ENCODE data around the gene PRKACG.
"Not testable (repeated sequence)": the region's sequence is repeated elsewhere in the genome, so short reads cannot be mapped to it uniquely, and the experiment has no call there.

PRKACG gene

DNA sequence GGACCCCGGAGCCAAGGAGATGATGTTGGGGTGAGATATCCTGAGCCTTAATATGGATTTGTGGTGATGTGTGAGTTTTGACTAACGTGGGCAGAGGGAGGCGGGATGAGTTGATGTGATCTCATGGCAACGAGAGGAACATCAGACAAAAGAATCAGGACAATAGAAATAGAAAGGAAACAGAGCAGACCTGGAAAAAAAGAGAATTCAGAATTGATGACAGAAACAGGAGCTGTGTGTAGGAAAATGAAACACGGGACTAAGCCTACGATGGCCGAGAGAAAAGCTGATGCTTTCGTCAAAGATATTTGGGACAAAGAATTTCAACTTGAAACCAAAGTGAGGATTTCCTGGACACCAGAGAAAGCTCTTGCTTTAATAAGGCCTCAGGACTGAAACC, 10.9 kb downstream of the PRKACG start:
- H3K9ac ChIP-seq (ENCODE audit: low read depth, low read length), result no peak overlapping the region
- H3K4me3 ChIP-seq (ENCODE audit: low read depth, low read length), result no peak overlapping the region
- peaks cover 15% of the 10 kb centered on the region for H3K4me1 ChIP-seq (ENCODE audit: control insufficient read depth, insufficient read depth, low read length)
- H3K36me3 ChIP-seq (ENCODE audit: control insufficient read depth, insufficient read depth, low read length), result no peaks in the 10 kb centered on the region
- no peaks in the 10 kb centered on the region for H3K27me3 ChIP-seq (ENCODE audit: control insufficient read depth, insufficient read depth, low read length)
- H3K27ac ChIP-seq (ENCODE audit: low read depth, low read length), result no peak overlapping the region
- no peaks in the 10 kb centered on the region for H3K9me3 ChIP-seq (ENCODE audit: control insufficient read depth, insufficient read depth, low read length)

DNA sequence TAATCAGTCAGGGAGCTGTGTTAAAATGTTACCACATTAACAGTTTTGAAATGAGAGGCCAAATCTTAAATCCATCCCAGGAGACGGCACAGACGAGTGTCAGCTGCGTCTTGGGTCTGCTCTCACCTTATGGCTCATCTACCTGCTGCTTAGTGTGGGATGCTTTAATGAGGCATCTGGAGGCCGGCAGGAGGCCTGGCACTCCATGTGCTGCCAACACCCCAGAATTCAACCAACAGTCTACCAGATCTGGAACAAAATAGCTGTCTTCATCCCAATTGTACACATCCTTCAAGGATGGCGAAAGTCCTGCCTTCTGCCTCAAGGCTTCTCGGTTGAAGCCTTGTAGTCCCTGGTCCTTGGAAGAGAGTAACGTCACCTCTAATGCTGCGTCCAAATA, 12.0 kb downstream of the PRKACG start:
- peaks cover 25% of the 10 kb centered on the region for H3K4me1 ChIP-seq (ENCODE audit: control insufficient read depth, insufficient read depth, low read length)
- H3K36me3 ChIP-seq (ENCODE audit: control insufficient read depth, insufficient read depth, low read length), result no peaks in the 10 kb centered on the region
- H3K27me3 ChIP-seq (ENCODE audit: control insufficient read depth, insufficient read depth, low read length), result no peaks in the 10 kb centered on the region
- H3K9ac ChIP-seq (ENCODE audit: low read depth, low read length), result no peak overlapping the region
- no peaks in the 10 kb centered on the region for H3K9me3 ChIP-seq (ENCODE audit: control insufficient read depth, insufficient read depth, low read length)
- no peak overlapping the region for H3K27ac ChIP-seq (ENCODE audit: low read depth, low read length)
- no peak overlapping the region for H3K4me3 ChIP-seq (ENCODE audit: low read depth, low read length)

DNA sequence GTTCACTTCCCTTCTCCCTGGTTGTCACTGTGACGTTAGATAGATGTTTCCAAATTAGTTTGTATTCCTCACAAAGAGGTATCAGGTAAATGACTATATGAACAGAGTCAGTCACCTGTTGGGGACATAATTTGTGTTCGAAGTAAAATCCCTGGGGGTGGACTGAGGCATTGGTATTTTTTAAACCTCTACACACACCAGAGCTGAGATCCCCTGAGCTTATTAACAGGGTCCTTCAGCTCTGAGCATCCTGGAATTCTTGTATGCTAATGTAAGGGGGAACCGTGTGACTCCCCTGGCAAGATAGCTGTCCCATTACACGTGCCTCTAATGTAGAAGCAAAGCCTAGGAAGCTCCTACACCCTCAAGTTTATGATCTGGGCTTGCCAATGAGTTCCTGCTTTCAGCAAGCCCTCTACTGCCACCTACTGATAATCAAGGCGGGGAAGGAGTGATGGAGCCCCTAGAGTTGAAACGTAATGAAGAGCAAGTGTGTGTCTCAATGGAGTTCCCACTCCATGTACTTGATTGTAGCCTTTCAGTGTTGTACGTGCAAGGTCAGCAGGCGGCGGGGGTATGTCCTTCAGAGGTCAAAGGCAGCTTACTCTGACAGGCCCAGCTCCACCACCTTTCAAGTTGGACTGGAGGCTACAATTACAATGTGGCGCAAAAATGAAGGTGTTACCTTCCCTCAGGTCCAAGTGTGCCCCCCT, 14.4 kb downstream of the PRKACG start:
- no peaks in the 10 kb centered on the region for H3K9me3 ChIP-seq (ENCODE audit: control insufficient read depth, insufficient read depth, low read length)

DNA sequence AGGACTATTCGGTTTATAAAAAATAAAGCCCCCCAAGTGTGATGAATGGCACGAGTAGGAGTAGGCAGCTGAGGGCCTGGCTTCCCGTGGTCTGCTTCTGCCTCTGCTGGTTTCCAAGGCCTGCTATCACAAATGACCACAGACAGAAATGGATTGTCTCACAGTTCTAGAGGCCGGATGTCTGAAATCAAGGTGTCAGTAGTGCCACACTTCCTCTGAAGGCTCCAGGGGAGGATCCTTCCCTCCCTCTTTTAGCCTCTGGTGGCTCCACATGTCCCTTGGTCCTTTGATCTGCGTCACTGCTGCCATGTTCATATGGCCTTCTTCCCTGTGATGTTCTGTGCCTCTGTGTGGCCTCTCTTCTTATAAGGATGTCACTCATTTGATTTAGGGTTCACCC, 15.1 kb downstream of the PRKACG start:
- peaks cover 26% of the 10 kb centered on the region for H3K4me1 ChIP-seq (ENCODE audit: control insufficient read depth, insufficient read depth, low read length)
- no peak overlapping the region for H3K4me3 ChIP-seq (ENCODE audit: low read depth, low read length)
- H3K27ac ChIP-seq (ENCODE audit: low read depth, low read length), result no peak overlapping the region
- no peak overlapping the region for H3K9ac ChIP-seq (ENCODE audit: low read depth, low read length)
- no peaks in the 10 kb centered on the region for H3K27me3 ChIP-seq (ENCODE audit: control insufficient read depth, insufficient read depth, low read length)
- no peaks in the 10 kb centered on the region for H3K9me3 ChIP-seq (ENCODE audit: control insufficient read depth, insufficient read depth, low read length)
- no peaks in the 10 kb centered on the region for H3K36me3 ChIP-seq (ENCODE audit: control insufficient read depth, insufficient read depth, low read length)

More for the DNA sequence above, 14.4 kb downstream of the PRKACG start:
- Histone ChIP-seq H3K27me3 (ENCODE audit: control insufficient read depth, insufficient read depth, low read length) (no peaks in the 10 kb centered on the region), H3K4me3 (ENCODE audit: low read depth, low read length) (no peak overlapping the region), H3K36me3 (ENCODE audit: control insufficient read depth, insufficient read depth, low read length) (no peaks in the 10 kb centered on the region), H3K27ac (ENCODE audit: low read depth, low read length) (no peak overlapping the region), H3K4me1 (ENCODE audit: control insufficient read depth, insufficient read depth, low read length) (peaks cover 26% of the 10 kb centered on the region), H3K9ac (ENCODE audit: low read depth, low read length) (no peak overlapping the region)

DNA sequence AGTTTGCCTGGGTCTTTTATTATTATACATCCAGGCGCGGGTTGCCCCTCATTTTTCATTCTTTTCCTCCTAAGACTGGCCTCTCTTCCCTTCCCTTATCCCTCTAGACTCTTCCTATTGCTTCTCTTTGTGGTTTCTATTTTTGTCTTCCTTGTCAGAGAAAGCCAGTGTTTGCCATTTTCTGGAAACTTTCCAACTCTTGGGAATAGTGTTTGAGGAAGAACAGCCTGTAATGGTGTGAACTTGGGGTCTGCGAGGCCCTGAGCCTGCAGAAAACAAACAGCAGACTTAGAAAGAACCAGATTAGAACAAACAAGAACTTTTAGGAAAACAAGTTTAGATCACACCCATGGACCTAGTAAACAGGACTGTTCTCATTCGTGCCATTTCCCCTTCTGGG, 15.5 kb downstream of the PRKACG start:
- Histone ChIP-seq H3K4me1 (ENCODE audit: control insufficient read depth, insufficient read depth, low read length) (peaks cover 26% of the 10 kb centered on the region), H3K4me3 (ENCODE audit: low read depth, low read length) (no peak overlapping the region), H3K9ac (ENCODE audit: low read depth, low read length) (no peak overlapping the region), H3K36me3 (ENCODE audit: control insufficient read depth, insufficient read depth, low read length) (no peaks in the 10 kb centered on the region), H3K27me3 (ENCODE audit: control insufficient read depth, insufficient read depth, low read length) (no peaks in the 10 kb centered on the region), H3K27ac (ENCODE audit: low read depth, low read length) (no peak overlapping the region), H3K9me3 (ENCODE audit: control insufficient read depth, insufficient read depth, low read length) (no peaks in the 10 kb centered on the region)

DNA sequence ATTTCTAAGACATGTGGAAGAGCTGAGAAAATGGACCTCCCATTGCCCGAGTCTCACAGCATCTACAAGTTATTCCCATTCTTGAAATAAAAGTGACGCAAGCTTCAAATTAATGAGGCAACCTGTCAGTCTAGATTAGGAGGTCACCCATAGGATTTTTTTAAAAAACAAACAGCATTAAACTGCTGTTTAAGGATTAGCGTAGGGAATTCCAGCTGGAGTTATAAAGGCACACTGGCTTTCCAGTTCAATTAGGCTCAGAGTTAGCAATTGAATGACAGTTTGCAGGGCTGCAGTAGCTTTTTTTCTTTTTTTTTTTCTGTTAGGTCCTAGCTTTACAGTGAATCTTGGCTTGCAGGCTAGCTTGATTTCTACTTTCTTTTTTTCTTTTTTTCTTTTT, 16.2 kb downstream of the PRKACG start:
- peaks cover 26% of the 10 kb centered on the region for H3K4me1 ChIP-seq (ENCODE audit: control insufficient read depth, insufficient read depth, low read length)
- no peaks in the 10 kb centered on the region for H3K9me3 ChIP-seq (ENCODE audit: control insufficient read depth, insufficient read depth, low read length)
- H3K36me3 ChIP-seq (ENCODE audit: control insufficient read depth, insufficient read depth, low read length), result no peaks in the 10 kb centered on the region
- H3K9ac ChIP-seq (ENCODE audit: low read depth, low read length), result no peak overlapping the region
- H3K27ac ChIP-seq (ENCODE audit: low read depth, low read length), result peak overlapping the region; percentile 39
- H3K4me3 ChIP-seq (ENCODE audit: low read depth, low read length), result no peak overlapping the region
- H3K27me3 ChIP-seq (ENCODE audit: control insufficient read depth, insufficient read depth, low read length), result no peaks in the 10 kb centered on the region

DNA sequence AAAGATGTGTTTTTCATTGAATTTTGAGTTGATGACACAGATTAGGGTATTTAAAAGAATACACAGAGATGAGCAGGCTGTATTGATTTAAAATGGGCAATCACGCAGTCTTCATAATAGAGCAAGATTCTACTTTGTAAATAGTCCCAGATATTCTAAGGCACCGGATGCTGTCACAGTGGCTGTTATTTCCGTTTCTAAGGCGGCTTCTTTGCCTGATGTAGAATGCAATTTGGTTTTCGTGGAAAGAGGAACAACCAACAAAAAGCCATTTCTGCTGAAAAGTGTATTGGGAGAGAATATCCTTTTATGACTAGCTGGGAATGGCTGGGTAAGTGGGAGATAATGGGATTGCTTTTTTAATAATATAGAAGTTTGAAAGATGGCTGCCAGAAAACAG, 17.5 kb downstream of the PRKACG start:
- no peak overlapping the region for H3K27ac ChIP-seq (ENCODE audit: low read depth, low read length)
- no peak overlapping the region for H3K4me3 ChIP-seq (ENCODE audit: low read depth, low read length)
- no peaks in the 10 kb centered on the region for H3K9me3 ChIP-seq (ENCODE audit: control insufficient read depth, insufficient read depth, low read length)
- H3K9ac ChIP-seq (ENCODE audit: low read depth, low read length), result no peak overlapping the region
- H3K27me3 ChIP-seq (ENCODE audit: control insufficient read depth, insufficient read depth, low read length), result no peaks in the 10 kb centered on the region
- H3K36me3 ChIP-seq (ENCODE audit: control insufficient read depth, insufficient read depth, low read length), result no peaks in the 10 kb centered on the region
- peaks cover 26% of the 10 kb centered on the region for H3K4me1 ChIP-seq (ENCODE audit: control insufficient read depth, insufficient read depth, low read length)

DNA sequence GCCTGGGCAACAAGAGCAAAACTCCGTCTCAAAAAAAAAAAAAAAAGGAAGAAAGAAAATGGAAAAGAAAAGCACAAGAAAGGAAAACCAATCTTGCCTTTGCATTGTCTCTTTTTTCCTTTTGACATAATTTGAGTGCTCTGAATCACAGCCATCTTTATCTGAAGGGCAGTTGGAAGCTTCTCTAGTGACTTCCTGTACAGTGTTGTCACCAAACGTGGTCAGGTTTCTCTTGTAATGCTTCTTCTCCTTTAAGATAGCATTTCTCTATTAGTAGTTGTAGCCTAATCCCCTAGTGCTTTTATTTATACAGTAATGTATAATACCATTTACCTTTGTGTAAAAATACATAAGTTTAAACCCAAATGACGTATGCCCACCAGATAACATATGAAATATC, 18.1 kb downstream of the PRKACG start:
- Histone ChIP-seq H3K9ac (ENCODE audit: low read depth, low read length) (no peak overlapping the region), H3K27ac (ENCODE audit: low read depth, low read length) (no peak overlapping the region), H3K27me3 (ENCODE audit: control insufficient read depth, insufficient read depth, low read length) (no peaks in the 10 kb centered on the region), H3K4me1 (ENCODE audit: control insufficient read depth, insufficient read depth, low read length) (peaks cover 26% of the 10 kb centered on the region), H3K36me3 (ENCODE audit: control insufficient read depth, insufficient read depth, low read length) (no peaks in the 10 kb centered on the region), H3K9me3 (ENCODE audit: control insufficient read depth, insufficient read depth, low read length) (no peaks in the 10 kb centered on the region), H3K4me3 (ENCODE audit: low read depth, low read length) (no peak overlapping the region)

DNA sequence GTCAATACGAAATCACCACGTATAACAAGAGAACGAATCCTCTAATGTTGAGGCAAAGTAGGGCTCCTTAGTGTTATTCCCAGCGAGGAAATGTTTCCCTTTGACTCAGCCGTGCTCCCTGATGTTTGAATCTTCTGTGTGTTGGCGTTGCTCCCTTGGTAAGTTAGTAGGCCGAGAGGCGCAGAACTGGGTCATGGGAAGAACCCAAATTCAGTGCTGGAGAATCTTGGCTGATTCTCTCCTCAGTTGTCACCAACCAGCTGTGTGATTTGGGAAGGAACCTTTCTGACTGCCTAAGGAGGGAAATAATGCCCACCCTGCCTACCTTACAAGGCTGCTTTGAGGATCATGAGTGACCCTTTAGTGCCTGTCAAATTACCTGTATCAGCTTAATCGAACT, 22.5 kb downstream of the PRKACG start:
- no peaks in the 10 kb centered on the region for H3K36me3 ChIP-seq (ENCODE audit: control insufficient read depth, insufficient read depth, low read length)
- no peak overlapping the region for H3K4me3 ChIP-seq (ENCODE audit: low read depth, low read length)
- no peaks in the 10 kb centered on the region for H3K27me3 ChIP-seq (ENCODE audit: control insufficient read depth, insufficient read depth, low read length)
- H3K27ac ChIP-seq (ENCODE audit: low read depth, low read length), result no peak overlapping the region
- H3K9ac ChIP-seq (ENCODE audit: low read depth, low read length), result no peak overlapping the region
- no peaks in the 10 kb centered on the region for H3K9me3 ChIP-seq (ENCODE audit: control insufficient read depth, insufficient read depth, low read length)
- H3K4me1 ChIP-seq (ENCODE audit: control insufficient read depth, insufficient read depth, low read length), result no peaks in the 10 kb centered on the region

DNA sequence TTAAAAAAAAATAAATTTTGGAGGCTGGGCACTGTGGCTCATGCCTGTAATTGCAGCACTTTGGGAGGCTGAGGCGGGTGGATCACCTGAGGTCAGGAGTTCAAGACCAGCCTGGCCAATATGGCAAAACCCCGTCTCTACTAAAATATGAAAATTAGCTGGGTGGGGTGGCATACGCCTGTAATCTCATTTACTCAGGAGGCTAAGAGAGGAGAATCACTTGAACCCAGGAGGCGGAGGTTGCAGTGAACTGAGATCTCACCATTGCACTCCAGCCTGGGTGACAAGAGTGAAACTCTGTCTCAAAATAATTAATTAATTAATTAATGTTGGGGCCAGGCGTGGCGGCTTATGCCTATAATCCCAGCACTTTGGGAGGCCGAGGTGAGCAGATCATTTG, 27.0 kb downstream of the PRKACG start:
- not testable (repeated sequence) for H3K27me3 ChIP-seq (ENCODE audit: control insufficient read depth, insufficient read depth, low read length); H3K9me3 ChIP-seq (ENCODE audit: control insufficient read depth, insufficient read depth, low read length); H3K4me3 ChIP-seq (ENCODE audit: low read depth, low read length); H3K36me3 ChIP-seq (ENCODE audit: control insufficient read depth, insufficient read depth, low read length); H3K4me1 ChIP-seq (ENCODE audit: control insufficient read depth, insufficient read depth, low read length); H3K27ac ChIP-seq (ENCODE audit: low read depth, low read length); H3K9ac ChIP-seq (ENCODE audit: low read depth, low read length)

DNA sequence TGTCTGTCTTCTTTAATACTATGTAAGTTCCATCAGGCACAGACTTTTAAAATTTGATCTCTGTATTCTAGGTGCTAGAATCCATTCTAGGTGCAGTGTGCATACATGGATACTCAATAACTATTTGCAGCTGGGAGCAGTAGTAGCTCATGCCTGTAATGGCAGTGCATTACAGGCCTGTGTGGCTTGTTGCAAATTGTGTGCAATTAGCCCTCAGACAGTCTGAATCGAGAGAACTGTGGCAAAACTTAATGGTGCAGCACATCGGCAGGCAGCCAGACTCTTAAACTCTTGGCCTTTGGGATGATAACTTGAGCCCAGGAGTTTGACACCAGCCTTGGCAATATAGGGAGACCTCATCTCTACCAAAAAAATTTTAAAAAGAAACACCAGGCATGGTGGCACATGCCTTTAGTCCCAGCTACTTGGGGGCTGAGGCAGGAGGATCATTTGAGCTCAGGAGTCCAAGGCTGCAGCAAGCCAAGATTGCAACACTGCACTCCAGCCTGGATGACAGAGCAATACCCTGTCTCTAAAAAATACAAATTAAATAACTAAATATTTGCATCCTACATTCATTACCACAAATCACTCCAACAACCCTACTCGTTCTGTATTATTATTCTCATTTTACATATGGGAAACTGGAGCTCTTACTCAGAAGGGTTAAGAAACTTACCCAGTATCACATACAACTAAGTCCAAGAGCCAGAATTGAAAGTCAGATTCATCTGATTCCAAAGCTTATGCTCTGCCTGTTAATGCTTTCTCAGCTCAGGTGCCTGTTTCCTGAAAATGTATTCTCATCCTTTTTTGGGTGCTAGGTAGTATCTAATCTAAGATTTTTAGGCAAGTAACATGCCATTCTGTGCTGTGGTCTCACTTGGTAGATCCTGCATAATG, 30.1 kb downstream of the PRKACG start:
- Histone ChIP-seq H3K9ac (ENCODE audit: low read depth, low read length) (no peak overlapping the region), H3K36me3 (ENCODE audit: control insufficient read depth, insufficient read depth, low read length) (no peaks in the 10 kb centered on the region), H3K4me1 (ENCODE audit: control insufficient read depth, insufficient read depth, low read length) (peaks cover 19% of the 10 kb centered on the region), H3K27me3 (ENCODE audit: control insufficient read depth, insufficient read depth, low read length) (no peaks in the 10 kb centered on the region), H3K9me3 (ENCODE audit: control insufficient read depth, insufficient read depth, low read length) (no peaks in the 10 kb centered on the region), H3K4me3 (ENCODE audit: low read depth, low read length) (no peak overlapping the region), H3K27ac (ENCODE audit: low read depth, low read length) (no peak overlapping the region)
